Ovary (tissue), 3 donors: ENCODE measurements around the gene MCM7.

Experiments
- CTCF ChIP-seq, 3 donors: fragments of 450-650 bp in 2 of 3; fragments of 200-600 bp in 1 of 3; IDR thresholded peaks; one replicate each; pipeline versions ENCODE4 v1.5.1 to v1.8.0; 2016 to 2022; ENCODE audit warnings: antibody characterized with exemption in 3 of 3, mild to moderate bottlenecking in 1 of 3
- EP300 ChIP-seq: sonication (generic); formaldehyde crosslinking; IDR thresholded peaks from one replicate; pipeline ENCODE4 v1.6.1; 2017; ENCODE audit warnings: antibody characterized with exemption
- donor health status: DM: no; HTN: no; CAD: no.

GRCh38 chr7:100088095-100088620, 13.0 kb downstream of the MCM7 start:
- TF ChIP-seq EP300 (no peak), CTCF (IDR thresholded peaks at IDR 0.05) (no peak)
